Activated CD8-positive, alpha-beta memory T cell treated with anti-CD3 and anti-CD28 coated beads for 4 hours (primary cell): ENCODE results near the gene PGBD4.
"Not testable (repeated sequence)": the region's sequence is repeated elsewhere in the genome, so short reads cannot be mapped to it uniquely, and the experiment has no call there.

Source experiments
- DNase-seq, 2 donors: peaks; one replicate each; pipeline ENCODE4 v3.0.0-alpha.2; 2020; ENCODE audit warnings: low read depth in 2 of 2

Gene PGBD4

GRCh38 chr15:34114215-34114614, 12.3 kb downstream of the PGBD4 start:
- no peak for DNase-seq

DNA sequence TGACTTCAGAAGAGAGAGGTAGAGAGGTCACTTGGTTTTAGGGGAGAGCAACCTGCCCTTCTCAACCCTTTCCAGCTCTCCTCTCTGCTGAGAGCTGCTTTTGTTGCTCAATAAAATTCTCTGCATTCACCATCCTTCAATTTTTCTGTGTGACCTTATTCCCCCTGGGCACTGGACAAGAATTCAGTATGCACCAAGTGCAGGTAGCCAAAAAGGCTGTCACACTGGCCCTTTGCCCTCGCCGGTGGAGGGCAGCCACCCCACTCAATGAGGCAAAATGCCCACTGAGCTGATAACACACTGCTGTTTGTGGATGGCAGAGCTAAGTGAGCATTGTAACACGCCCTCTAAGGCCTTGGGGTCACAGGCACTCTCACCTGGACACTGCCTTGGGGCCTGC, 12.9 kb downstream of the PGBD4 start:
- DNase-seq: no peak

- no peak for DNase-seq
Observed at GRCh38 chr15:34116620-34117019, 14.7 kb downstream of the PGBD4 start.

DNA sequence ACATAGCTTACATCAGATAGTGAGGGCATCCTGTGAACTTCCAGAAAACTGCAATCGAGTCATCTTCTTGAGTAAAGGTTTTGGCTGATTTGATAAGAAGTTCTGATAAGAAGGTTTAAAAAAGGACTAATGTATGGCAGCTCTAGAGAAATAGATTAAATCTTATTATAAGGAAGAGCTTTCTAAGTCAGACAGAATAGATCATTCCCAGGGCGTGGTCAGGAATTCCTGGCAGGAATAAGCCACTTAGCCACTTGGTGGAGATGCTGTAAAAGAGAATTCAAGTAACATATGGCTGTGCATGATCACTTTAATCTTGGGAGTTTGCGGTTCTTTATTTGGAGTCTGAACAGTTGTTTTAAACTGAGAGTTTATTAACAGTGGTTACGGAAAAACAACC, 17.4 kb downstream of the PGBD4 start:
- no peak for DNase-seq

DNA sequence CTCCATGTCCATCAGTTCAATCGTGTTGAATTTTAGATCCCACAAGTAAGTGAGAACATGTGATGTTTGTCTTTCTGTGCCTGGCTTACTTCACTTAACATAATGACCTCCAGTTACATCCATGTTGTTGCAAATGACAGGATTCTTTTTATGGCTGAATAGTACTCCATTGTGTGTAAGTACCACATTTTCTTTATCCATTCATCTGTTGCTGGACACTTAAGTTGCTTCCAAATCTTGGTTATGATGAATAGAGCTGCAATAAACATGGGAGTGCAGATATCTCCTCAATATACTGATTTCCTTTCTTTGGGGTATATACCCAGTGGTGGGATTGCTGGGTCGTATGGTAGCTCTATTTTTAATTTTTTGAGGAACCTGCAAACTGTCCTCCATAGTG, 18.5 kb downstream of the PGBD4 start:
- not testable (repeated sequence) for DNase-seq

DNA sequence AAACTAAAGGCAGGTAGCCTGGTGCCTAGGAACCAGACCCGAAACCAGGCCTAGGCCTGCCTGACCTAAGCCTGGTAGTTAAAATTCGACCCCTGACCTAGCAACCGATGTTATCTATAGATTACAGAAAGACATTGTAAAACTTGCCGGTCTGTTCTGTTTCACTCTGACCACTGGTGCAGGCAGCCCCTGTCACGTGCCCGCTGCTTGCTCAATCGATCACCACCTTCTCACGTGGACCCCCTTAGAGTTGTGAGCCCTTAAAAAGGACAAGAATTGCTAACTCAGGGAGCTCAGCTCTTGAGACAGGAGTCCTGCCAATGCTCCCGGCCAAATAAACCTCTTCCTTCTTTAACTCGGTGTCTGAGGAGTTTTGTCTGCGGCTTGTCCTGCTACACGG, 19.9 kb downstream of the PGBD4 start:
- DNase-seq: not testable (repeated sequence)

- DNase-seq: no peak
Observed at GRCh38 chr15:34122771-34123183, 20.9 kb downstream of the PGBD4 start.

- no peak for DNase-seq
Observed at GRCh38 chr15:34124651-34125050, 22.8 kb downstream of the PGBD4 start.

DNA sequence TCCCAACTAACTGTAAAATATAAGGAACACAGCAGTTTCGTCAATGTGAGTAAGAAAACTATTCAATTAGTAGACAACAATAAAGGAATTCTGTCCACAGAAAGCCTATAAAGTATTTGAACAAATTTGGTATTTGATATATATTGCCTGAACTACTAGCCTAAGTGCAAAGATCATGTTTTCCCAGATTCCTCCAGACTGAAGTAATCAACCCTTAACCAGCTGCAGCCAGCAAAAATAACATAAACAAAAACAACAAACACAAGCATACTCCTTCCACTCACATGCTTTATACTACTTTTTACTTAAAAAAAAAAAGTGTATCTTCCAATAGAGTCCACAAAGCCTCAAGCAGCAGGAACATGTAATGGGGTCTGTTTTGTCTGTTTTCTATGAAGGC, 24.1 kb downstream of the PGBD4 start:
- DNase-seq: no peak

GRCh38 chr15:34126522-34126921, 24.6 kb downstream of the PGBD4 start:
- DNase-seq: no peak

GRCh38 chr15:34128898-34129297, 27.0 kb downstream of the PGBD4 start:
- DNase-seq: no peak

- DNase-seq: no peak
Observed at GRCh38 chr15:34132881-34133280, 31.0 kb downstream of the PGBD4 start.

DNA sequence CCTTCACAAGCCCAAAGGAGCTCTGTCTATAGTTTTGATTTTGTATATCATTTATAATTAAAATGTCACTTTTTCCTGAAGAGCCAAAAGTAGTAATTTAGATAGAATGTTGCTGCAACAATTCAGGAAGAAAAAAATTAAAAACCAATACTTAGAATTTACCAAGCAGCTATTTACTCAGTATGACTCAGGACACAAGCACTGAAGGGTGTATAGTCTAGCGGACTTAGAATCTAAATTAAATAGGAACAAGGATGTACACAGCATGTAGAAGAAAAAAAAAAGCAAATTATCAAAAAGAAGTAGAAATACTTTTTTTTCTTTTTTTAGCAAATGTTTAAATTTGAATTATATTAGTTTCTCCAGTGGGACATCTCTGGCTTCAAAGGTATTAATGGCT, 31.6 kb downstream of the PGBD4 start:
- DNase-seq: no peak

- no peak for DNase-seq
Observed at GRCh38 chr15:34147371-34148140, 45.7 kb downstream of the PGBD4 start.

- no peak for DNase-seq
Observed at GRCh38 chr15:34154725-34155204, 52.9 kb downstream of the PGBD4 start.

DNA sequence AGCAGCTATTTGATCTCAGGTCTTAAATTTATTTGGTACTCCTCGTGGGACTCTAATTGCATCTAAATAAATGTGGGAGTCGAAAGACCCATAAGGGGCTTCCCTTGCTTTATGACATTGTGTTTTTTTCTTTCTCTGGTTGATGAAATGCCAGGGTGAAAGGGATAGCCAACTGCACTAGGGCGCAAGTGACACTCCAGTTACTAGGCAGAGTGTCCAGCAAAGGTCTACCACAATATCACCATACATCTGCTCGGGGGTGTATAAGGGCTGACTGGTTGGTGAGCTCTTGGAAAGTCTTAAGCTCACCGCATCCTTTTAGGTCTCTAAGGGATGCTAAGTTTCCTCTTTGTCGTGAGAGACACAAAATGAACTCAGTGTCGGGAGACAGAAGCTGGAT, 54.0 kb downstream of the PGBD4 start:
- DNase-seq: no peak
